IPS-18c (cell line): ENCODE data around the gene HCRT.
"Not testable (repeated sequence)": the region's sequence is repeated elsewhere in the genome, so short reads cannot be mapped to it uniquely, and the experiment has no call there.

ENCODE experiments used
- H3K4me3 ChIP-seq: 2 replicates; pipeline ENCODE4 v1.7.0; 2013; ENCODE audit warnings: low read depth, mild to moderate bottlenecking, low read length, moderate library complexity; ENCODE audit not compliant: insufficient read depth
- H3K9me3 ChIP-seq: one replicate; pipeline ENCODE4 v1.6.1; 2013; ENCODE audit warnings: mild to moderate bottlenecking, low read length, moderate library complexity; ENCODE audit not compliant: control insufficient read depth, insufficient read depth

The HCRT gene, protein sequence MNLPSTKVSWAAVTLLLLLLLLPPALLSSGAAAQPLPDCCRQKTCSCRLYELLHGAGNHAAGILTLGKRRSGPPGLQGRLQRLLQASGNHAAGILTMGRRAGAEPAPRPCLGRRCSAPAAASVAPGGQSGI

DNA sequence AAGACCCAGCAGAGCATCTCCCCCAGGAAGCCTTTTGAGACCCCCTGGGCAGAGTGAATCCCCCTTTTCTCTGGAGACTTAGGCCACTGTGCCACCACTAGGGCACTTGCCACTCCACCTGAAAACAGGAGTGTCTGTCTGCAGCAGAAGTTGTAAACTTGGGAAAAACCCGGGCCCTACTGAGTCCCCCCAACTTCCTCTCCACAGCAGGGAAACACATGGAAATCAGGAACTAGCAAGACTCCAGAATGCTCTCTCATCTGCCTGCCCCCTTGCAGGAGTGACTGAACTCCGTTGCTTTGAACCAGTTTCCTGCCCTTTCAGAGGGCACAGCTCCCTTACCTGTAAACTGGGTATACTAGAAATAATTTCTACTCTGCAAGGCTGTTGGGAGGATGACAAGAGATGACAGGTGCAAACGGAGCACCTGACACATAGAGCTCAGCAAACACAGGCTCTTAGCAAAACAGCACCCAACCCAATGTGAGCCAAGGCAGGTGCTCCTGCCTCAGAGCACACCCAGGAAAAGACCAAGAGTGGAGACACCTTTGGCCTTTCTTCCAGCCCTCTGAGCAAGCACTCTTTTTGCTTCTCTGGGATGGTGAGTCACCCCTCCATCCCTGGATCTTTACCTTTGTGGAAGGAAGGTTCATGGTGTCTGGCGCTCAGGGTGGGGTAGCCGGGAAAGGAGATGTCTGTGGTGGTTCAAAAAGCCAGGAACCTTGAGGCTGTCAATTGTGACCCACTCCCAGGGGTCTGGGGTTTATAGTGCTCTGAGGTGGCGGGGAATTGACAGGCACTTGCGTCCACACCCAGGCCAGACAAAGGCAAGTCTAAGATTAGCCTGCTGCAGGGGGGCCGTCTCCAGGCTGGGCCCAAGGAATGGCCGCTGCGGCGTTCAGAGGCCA lies at the start of gene HCRT:
HCRT (minus strand) TSS at position 740 of the 908 bp plus-strand sequence; CDS start at position 653, 87 bp downstream.
- no peak within 1 kb of the TSS for H3K4me3 ChIP-seq

DNA sequence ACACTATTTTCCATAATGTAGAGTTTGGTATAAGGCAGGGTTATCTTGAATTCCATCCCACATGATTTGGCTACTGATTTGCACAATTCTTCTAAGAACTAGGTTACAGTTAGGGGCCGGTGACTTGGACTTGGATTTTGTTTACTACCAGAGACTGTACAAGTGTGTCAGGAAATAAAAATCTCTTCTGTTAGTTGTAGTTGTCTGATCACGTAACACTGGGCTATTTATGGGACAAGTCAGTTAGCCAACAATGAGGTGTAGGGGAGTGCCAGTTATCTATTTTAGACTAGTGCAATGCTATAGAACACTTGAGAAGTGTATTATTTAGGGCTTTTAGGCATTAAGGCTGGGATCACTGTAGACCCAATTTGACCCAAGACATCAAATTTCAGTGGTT lies 48.7 kb upstream of the HCRT start:
- no peak overlapping the region for H3K4me3 ChIP-seq

More for the DNA sequence above, at the start of gene HCRT:
- no peaks in the 10 kb centered on the region for H3K9me3 ChIP-seq

DNA sequence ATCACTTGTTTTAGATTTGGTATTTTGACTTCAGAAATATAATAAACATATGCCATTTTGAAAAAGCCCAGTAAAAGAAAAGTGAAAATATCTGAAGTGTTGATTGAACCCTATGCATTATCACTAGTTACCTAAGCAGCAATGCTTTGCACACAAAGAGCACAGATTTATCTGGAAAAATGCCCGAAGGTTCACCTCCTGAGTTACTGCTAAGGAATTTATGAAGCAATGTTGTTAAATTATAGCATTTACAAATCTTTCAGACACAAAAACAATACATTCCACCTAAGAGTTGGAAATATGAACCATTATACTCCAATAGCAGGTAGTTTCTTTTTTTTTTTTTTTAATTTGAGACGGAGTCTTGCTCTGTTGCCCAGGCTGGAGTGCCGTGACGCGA lies 47.9 kb upstream of the HCRT start:
- Histone ChIP-seq H3K9me3 (no peaks in the 10 kb centered on the region), H3K4me3 (no peak overlapping the region)

More for the DNA sequence above, 48.7 kb upstream of the HCRT start:
- no peaks in the 10 kb centered on the region for H3K9me3 ChIP-seq

DNA sequence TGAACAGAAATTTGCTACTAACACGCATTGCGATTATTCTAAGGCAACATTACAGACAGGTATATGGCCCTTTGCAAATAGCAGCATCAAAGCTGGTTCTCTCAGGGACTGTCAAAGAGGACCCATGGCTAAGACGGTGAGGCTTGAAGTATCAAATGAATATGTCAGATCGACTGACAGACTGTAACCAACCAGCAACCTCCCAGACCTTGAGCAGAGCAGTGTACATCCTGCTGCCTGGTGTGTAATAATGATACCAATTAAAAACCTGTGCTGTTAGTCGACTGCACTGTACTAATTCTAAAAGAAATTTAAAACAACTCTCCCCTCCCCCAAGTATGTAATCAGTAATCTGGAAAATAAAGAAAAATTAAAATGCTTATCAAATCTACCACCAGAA lies 45.0 kb upstream of the HCRT start:
- Histone ChIP-seq H3K9me3 (no peaks in the 10 kb centered on the region), H3K4me3 (no peak overlapping the region)

DNA sequence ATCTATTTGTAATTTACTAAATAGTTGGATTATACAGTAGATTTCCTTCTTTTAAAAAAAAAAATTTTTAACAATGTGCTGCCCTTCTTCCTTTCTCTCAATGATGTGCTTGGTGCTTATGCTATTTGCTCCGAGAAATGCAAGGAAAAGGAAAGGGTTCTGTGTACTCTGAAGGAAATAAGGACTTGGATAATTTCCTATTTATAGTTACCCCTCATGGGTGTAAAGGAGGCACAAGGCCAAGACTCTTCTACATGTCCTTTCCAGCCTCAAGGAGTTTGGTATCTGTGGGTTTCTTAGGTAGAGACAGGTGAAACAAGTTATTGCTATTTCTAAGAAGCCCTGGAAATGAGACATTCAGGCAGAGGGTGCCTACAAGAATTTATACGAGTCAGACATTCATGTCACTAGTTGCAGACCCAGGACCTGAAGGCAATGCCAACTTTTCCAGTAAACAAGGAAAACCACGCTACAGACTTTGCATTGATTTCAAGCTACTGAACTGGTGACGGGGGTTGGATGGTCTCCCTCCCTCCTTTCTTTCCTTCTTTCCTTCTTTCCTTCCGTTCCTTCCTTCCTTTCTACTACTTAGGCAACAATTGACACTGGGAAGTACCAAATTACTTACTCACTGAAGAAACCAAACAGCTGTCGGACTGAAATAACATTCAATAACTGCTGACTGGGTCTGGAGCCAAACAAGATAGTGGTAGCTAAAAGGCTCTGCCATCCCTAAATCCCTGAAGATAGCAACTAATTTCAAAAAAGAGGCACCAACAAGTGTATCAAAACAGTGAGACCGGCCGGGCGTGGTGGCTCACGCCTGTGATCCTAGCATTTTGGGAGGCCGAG lies 42.8 kb upstream of the HCRT start:
- H3K9me3 ChIP-seq = no peaks in the 10 kb centered on the region

DNA sequence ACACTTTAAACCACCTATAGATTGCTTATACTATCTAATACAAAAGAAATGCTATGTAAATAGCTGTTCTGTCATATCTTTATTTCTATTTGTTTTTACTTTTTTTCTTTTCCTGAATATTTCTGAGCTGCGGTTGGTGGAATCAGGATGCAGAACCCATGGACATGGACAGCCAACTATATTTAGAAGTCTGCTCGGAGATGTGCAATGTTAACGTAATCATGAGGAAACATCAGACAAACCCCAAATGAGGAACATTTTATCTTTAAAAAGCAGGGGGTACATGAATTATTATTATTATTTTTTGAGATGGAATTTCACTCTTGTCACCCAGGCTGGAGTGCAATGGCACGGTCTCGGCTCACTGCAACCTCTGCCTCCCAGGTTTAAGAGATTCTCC lies 40.4 kb upstream of the HCRT start:
- H3K4me3 ChIP-seq = no peak overlapping the region

More for the DNA sequence above, 42.8 kb upstream of the HCRT start:
- no peak overlapping the region for H3K4me3 ChIP-seq

DNA sequence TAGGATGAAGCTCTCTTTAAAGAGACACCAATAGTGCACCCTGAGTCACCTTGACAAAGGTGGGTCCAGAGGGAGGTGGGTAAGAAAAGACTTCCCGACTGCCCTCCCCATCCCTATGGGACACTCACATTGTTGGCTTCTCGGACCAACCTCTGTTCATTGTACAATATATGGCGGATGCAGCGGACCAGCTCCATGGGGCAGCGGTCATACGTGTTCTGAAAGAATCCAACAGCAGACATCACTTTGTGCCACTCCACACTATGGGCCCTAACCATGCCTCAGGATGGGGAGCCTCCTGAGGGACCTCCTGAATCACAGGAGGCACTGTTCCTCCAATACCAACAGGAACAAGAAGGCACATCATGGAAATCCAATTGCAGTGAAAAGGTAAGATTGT lies 39.4 kb upstream of the HCRT start:
- H3K9me3 ChIP-seq = no peaks in the 10 kb centered on the region
- H3K4me3 ChIP-seq = no peak overlapping the region

More for the DNA sequence above, 40.4 kb upstream of the HCRT start:
- no peaks in the 10 kb centered on the region for H3K9me3 ChIP-seq

DNA sequence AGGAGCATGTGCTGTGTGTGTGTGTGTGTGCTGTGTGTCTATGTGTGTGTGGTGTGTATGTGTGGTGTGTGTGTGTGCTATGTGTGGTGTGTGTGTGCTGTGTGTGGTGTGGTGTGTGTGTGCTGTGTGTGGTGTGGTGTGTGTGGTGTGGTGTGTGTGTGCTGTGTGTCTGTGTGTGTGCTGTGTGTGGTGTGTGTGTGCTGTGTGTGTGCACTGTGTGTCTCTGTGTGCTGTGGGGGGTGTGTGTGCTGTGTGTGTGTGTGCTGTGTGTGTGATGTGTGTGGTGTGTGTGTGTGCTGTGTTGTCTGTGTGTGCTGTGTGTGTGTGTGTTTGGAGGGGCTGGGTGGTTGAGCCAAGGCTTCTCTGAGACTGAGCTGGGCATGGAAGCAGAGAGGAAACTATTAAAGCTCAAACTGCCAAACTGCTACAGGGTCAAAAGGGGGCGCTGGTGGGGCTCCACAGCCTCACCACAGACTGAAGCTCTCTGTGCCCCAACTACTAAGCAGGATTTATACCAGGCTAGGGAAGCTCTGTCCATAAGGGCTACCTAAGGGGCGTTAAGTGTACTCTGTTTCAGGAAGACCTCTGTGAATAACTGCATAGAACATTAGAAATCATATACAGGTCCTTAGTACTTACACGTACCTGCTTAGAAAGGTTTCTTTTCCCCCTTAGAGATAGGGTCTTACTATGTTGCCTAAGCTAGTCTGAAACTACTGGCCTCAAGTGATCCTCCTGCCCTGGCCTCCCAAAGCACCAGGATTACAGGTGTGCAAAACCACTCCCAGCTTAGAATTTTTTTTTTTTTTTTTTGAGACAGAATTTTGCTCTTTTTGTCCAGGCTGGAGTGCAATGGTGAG lies 36.9 kb upstream of the HCRT start:
- Histone ChIP-seq H3K4me3 (no peak overlapping the region), H3K9me3 (no peaks in the 10 kb centered on the region)

DNA sequence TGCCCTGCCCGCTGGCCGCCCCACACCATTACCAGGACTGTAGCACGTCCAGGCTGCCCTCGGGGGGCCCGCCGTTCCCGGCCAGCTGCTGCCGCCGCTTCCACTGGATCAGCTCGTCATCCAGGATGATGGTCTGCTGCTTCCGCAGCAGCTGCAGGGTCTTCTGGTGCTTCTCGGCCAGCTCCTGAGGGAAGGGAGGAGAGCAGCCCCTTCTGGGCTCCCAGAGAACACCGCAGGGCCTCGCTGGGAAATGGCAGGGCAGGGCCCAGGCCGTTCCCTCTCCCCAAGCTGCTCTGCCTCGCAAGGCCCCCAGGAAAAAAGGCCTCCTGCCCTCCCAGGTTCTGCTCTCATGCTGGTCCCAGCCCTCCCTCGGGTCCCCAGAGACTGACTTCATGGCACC lies 34.0 kb upstream of the HCRT start:
- not testable (repeated sequence) for H3K9me3 ChIP-seq, H3K4me3 ChIP-seq

DNA sequence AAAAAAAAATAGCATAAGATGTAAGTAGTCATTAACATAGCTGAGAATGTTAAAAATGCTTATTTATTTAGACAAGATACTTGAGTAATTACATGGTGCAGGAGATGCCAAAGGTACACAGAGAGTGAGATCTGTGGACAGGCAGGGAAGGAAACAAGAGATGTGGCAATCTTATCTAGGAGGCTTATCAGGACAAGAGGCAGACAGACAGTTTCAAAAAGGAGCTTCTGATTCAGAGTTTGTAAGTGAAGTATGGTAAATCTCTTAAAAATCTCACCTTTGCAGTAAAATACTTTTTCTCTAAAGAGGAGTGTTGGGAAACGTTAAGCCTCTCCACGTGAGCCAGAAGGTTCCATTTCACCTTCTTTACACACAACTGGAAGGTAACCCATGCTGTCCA lies 28.9 kb upstream of the HCRT start:
- no peak overlapping the region for H3K4me3 ChIP-seq
- H3K9me3 ChIP-seq = no peaks in the 10 kb centered on the region

DNA sequence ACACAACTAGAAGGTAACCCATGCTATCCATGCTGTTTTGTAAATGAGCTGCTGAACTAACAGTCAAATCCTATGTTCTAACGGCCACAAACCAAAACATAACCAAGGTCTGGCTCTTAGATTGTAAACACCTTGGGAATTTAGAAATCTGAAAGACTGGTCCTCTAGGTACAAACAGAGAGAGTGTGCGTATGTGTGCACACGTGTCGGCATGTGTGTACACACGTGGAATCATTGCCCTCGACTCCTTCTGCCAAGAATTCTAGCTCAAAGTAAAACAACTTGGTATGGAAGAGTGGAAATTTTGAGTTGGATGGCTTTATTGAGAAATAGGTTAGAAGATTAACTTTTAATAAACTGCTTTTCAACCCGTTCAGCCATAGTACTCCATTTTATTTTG lies 27.1 kb upstream of the HCRT start:
- Histone ChIP-seq H3K9me3 (no peaks in the 10 kb centered on the region), H3K4me3 (no peak overlapping the region)

DNA sequence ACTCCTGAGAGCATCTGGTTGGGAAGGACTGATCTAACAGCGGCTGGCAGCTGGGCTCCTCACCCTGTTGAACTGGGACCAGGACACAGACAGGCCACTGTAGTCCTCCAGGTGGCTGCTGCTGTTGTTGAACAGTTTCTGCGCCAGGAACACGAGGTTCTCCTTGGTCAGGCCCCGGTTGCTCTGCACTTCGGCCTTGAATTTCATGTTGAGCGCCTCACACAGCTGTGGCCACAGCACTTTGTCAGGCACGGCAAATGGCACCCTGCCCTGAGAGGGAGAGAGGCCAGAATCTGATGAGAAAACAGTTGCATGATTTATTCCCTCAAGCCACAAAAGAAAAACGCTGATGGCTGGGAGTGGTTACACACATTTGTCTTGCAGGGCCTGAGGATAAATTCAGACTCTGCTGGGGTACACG lies 26.7 kb upstream of the HCRT start:
- H3K4me3 ChIP-seq, H3K9me3 ChIP-seq: not testable (repeated sequence)

DNA sequence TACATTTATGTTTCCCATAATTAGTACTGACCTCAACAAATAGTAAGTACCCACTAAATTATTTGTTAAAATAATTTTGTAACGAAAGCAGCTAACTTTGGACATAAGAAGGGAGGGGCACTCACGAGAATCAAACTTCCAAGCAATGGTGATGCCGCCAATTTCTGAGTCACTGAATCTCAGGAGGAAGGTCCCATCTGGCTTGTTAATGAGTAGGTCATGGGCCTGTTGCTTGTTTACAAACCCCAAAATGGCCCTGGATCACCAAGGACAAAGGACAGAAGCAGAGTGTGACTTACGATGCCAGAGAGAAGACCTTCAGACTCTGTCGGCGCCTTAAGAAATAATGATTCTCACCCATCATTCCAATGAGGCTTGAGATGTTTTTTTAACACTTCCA lies 24.8 kb upstream of the HCRT start:
- Histone ChIP-seq H3K9me3 (no peaks in the 10 kb centered on the region), H3K4me3 (no peak overlapping the region)

DNA sequence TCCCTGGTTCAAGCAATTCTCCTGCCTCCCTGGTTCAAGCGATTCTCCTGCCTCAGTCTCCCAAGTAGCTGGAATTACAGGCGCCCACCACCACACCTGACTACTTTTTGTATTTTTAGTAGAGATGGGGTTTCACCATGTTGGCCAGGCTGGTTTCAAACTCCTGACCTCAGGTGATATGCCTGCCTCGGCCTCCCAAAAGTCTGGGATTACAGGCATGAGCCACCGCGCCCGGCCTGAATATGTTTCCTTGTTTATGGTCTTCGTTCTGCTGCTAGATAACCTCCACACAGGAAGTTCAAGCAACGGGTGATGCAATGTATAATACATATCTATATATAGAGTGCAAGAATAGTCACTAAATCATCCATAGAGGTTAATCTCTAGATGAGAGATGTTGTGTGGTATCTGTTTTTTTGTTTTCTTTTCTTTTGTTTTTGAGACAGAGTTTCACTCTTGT lies 20.9 kb upstream of the HCRT start:
- not testable (repeated sequence) for H3K9me3 ChIP-seq, H3K4me3 ChIP-seq

DNA sequence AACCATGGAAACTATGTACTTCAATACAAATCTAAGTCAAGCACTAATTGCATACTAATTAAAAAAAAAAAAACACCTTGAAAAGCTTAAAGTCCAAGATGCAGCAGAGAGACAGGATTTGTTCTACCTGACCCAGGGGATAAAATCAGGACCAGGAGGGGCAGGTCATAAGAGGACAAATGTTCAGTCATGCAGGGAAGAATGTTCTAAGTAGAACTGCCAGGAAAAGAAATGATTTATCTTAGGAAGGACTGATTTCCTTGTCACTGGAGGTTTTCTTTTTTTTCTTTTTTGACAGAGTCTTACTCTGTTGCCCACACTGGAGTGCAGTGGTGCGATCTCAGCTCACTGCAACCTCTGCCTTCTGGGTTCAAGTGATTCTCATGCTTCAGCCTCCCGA lies 18.1 kb upstream of the HCRT start:
- H3K9me3 ChIP-seq = no peaks in the 10 kb centered on the region

DNA sequence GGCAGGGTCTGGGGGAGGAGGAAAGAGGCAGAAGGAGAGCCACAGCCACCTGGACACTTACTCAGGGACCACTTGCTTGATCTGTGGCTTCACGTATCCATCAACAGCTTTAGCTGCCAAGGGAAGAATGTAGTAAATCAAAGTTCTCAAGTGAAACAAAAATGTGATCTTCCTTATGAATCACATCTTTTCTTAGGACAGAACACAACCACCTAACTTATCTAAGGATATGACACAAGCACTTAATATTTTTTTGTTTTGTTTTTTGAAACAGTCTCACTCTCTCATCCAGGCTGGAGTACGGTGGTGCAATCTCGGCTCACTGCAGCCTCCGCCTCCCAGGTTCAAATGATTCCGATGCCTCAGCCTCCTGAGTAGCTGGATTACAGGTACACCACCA lies 17.4 kb upstream of the HCRT start:
- no peaks in the 10 kb centered on the region for H3K9me3 ChIP-seq
- no peak overlapping the region for H3K4me3 ChIP-seq

More for the DNA sequence above, 18.1 kb upstream of the HCRT start:
- no peak overlapping the region for H3K4me3 ChIP-seq

DNA sequence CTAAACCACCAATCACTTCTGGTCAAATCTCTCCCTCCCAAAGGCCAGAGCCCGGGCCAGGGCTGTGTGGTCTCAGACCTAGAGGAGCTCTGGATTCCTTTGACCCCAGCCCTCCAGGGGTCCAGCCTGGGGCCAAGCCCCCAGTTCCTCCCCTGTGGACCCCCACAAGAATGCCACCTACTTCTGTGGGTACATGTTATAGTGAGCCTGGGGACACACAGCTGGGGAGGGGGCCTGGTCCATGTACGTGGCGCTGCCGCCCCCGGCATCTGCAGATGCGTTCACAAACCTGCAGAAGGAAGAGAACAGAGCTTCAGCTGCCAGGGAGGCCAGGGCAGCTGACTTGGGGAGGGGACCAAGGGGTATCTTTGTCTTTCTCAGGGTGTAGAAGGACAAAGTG lies 16.9 kb upstream of the HCRT start:
- no peak overlapping the region for H3K4me3 ChIP-seq
- no peaks in the 10 kb centered on the region for H3K9me3 ChIP-seq
